Chondrocyte (in vitro differentiated cells): Measurements from ENCODE around the gene INO80. TPM values are rescaled to one million over a fixed set of nuclear protein-coding genes. Genes with fewer than 3 reads are reported as not detected.

ENCODE experiments used
- DNase-seq: peaks from one replicate; pipeline ENCODE4 v3.0.0; 2021; ENCODE audit warnings: mixed read lengths, low spot score
- H3K27ac Mint-ChIP-seq: one replicate; pipeline ENCODE4 v1.8.0; 2021; ENCODE audit warnings: mild to moderate bottlenecking, moderate library complexity, mixed read lengths; ENCODE audit not compliant: unreplicated experiment
- H3K27me3 Mint-ChIP-seq: 2 replicates; pipeline ENCODE4 v1.8.0; 2021; ENCODE audit warnings: low read depth, mixed read lengths
- H3K36me3 Mint-ChIP-seq: 2 replicates; pipeline ENCODE4 v1.8.0; 2021; ENCODE audit warnings: low read depth, mixed read lengths
- H3K4me1 Mint-ChIP-seq: 2 replicates; pipeline ENCODE4 v1.8.0; 2021; ENCODE audit warnings: low read depth, mild to moderate bottlenecking, mixed read lengths
- H3K4me3 Mint-ChIP-seq: one replicate; pipeline ENCODE4 v1.8.0; 2021; ENCODE audit warnings: mild to moderate bottlenecking, moderate library complexity, mixed read lengths; ENCODE audit not compliant: unreplicated experiment
- H3K9me3 Mint-ChIP-seq: 2 replicates; pipeline ENCODE4 v1.8.0; 2021; ENCODE audit warnings: low read depth, mixed read lengths
- total RNA-seq: library from RNA; stranded (reverse); gene quantifications from 3 replicates; pipeline ENCODE4 v1.2.1, GENCODE V29; 2021
- TF ChIP-seq, protein P1 (sequence below): fragments of 200-600 bp; sonication (generic); IDR thresholded peaks from 2 replicates; pipeline ENCODE4 v1.5.0; 2021; ENCODE audit warnings: antibody characterized with exemption, mild to moderate bottlenecking, moderate library complexity

INO80 gene
- total RNA-seq, 1 donor from 2014 or later: 16.6 TPM

DNA sequence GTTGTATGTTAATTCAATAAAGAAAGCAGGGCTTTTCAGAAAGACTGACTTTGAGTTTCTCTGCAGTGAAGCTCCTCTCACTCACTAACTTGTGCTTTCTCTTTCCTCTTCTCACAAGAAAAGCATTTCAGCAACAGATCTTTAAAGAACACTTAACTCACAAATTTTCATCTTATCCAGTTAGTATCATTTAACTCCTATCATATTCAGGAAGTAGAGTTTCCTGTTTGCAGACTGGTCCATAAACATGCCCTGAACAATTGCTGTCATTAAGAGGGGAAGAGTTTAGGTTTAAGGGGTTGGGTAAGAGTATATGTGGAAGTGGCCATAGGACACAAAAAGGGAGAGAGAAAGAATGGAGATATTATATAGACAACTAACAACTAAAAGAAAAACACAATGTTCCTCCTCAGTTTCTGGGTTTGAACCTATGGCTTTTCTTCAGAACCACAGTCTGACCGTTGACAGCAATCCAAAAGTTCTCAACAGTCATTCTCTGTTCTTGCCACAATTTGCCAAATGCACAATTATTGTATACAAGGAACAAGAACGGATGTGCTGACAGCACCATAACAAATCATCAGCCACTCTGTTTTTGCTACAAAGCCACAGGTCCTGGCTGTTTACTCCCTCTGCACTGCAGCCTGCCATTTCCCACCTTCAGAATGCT lies 98.9 kb downstream of the INO80 start:
- Mint-ChIP-seq H3K36me3 (peaks cover 15% of the 10 kb centered on the region), H3K4me3 (no peak overlapping the region), H3K27ac (peak overlapping the region; percentile 18), H3K9me3 (no peaks in the 10 kb centered on the region), H3K27me3 (no peaks in the 10 kb centered on the region), H3K4me1 (peaks cover 5% of the 10 kb centered on the region)
- TF ChIP-seq, protein P1, sequence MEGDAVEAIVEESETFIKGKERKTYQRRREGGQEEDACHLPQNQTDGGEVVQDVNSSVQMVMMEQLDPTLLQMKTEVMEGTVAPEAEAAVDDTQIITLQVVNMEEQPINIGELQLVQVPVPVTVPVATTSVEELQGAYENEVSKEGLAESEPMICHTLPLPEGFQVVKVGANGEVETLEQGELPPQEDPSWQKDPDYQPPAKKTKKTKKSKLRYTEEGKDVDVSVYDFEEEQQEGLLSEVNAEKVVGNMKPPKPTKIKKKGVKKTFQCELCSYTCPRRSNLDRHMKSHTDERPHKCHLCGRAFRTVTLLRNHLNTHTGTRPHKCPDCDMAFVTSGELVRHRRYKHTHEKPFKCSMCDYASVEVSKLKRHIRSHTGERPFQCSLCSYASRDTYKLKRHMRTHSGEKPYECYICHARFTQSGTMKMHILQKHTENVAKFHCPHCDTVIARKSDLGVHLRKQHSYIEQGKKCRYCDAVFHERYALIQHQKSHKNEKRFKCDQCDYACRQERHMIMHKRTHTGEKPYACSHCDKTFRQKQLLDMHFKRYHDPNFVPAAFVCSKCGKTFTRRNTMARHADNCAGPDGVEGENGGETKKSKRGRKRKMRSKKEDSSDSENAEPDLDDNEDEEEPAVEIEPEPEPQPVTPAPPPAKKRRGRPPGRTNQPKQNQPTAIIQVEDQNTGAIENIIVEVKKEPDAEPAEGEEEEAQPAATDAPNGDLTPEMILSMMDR: no peak
- DNase-seq: no peak

- H3K27ac Mint-ChIP-seq: no peak overlapping the region
- H3K36me3 Mint-ChIP-seq: peaks cover 14% of the 10 kb centered on the region
These were observed 102.2 kb downstream of the INO80 start for GRCh38 chr15:41013691-41014414.

DNA sequence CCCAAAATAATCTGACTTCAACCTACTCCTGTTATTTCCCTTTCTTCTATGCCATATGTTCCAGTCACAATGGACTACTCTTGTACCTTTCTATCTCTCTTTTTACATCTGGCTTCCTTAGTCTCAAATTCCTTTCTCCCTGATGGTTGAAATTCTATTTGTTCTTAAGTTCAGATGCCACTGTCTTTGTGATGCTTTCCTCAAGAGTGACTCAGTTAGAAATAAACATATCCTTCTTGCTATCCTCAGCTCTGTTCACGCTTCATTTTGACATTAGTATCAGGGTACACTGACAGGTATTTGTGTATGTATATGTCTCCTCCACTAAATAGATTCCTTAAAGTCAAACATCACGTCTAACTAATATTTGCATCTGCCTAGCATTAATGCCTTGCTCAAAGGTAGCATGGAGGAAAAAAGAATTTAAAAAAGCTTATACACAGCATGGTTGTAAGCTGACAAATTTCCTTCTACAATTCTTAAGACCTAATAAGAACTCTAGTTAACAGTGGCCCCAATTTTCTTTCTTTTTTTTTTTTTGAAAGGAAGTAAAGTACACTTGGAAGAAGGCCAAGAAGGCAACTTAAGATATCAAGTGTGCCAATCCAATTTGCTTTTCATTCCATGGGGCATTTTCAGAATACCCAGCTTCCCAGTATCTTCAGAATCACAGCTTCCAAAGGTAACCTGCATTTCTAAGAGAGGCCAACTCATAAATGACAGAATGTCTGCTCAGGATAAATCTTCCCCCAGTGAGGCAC lies 104.8 kb downstream of the INO80 start:
- DNase-seq: no peak
- Mint-ChIP-seq H3K27ac (no peak overlapping the region), H3K4me3 (no peak overlapping the region), H3K4me1 (peaks cover 21% of the 10 kb centered on the region), H3K9me3 (no peaks in the 10 kb centered on the region), H3K27me3 (no peaks in the 10 kb centered on the region), H3K36me3 (peaks cover 9% of the 10 kb centered on the region)
- TF ChIP-seq, protein P1: no peak

More at GRCh38 chr15:41013691-41014414, 102.2 kb downstream of the INO80 start:
- Mint-ChIP-seq H3K27me3 (no peaks in the 10 kb centered on the region), H3K4me3 (no peak overlapping the region), H3K9me3 (no peaks in the 10 kb centered on the region), H3K4me1 (peaks cover 18% of the 10 kb centered on the region)
- no peak for DNase-seq
- TF ChIP-seq, protein P1: no peak

- TF ChIP-seq, protein P1: no peak
- no peak overlapping the region for H3K27ac Mint-ChIP-seq
- H3K4me1 Mint-ChIP-seq: peaks cover 26% of the 10 kb centered on the region
- no peak overlapping the region for H3K4me3 Mint-ChIP-seq
- no peaks in the 10 kb centered on the region for H3K9me3 Mint-ChIP-seq
- no peak for DNase-seq
- H3K27me3 Mint-ChIP-seq: no peaks in the 10 kb centered on the region
- peaks cover 9% of the 10 kb centered on the region for H3K36me3 Mint-ChIP-seq
These were observed 105.7 kb downstream of the INO80 start for GRCh38 chr15:41010345-41010744.

DNA sequence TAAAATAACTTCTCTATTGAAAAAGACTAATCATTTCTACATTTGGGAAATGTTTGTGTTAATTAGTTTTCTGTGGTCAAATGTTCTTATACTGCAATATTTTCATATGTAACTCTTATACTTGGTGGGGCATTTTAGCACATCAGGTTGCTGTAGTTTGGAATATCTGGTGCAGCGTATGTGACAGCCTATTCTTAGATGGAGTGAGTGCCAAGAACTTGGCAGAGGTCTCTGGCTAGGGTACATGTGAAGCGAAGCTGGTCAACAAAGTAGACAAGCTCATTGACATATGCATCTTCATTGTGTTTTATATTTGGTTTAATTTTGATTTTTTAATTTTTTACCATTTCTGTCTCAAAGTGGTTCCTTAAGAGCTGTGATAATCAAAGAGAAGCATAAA lies 109.6 kb downstream of the INO80 start:
- H3K27ac Mint-ChIP-seq: no peak overlapping the region

More for the DNA sequence above, 109.6 kb downstream of the INO80 start:
- Mint-ChIP-seq H3K27me3 (no peaks in the 10 kb centered on the region), H3K9me3 (no peaks in the 10 kb centered on the region), H3K4me1 (peaks cover 16% of the 10 kb centered on the region), H3K4me3 (no peak overlapping the region), H3K36me3 (peaks cover 5% of the 10 kb centered on the region)
- TF ChIP-seq, protein P1: no peak
- no peak for DNase-seq
